Smooth muscle cell of bladder (primary cell): Measurements from ENCODE around the gene REG4. TPM values are rescaled to one million over a fixed set of nuclear protein-coding genes. Genes with fewer than 3 reads are reported as not detected.

Experiments
- total RNA-seq: library from RNA; depleted of rRNA; stranded (reverse); fragments of >200 nt; gene quantifications from 2 replicates; pipeline ENCODE4 v1.2.3, GENCODE V29; 2014

Gene REG4
- not detected in 2 replicates for total RNA-seq

DNA sequence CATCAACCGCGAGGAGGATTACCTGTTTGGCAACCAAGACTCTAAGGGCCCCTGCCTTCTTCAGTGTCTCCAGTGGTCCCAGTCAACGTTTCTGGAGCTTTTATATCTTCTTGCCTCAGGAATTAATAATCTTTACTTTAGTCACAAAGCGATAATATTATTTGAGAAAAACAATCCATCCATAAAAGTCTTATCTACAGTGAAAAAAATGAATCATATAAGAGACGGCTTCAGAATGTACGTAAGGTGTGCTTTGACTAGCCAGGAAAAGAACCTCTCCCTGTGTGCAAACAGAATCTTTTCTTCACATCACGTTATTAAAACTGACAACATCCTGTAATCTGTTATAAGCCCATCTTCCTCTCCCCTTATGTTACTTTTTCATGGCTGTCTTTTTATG lies at the start of gene REG4:
Gene REG4, minus strand, starts transcription at position 74 of the 400 bp plus-strand sequence. CDS start 2,691 bp downstream, outside the sequence.

DNA sequence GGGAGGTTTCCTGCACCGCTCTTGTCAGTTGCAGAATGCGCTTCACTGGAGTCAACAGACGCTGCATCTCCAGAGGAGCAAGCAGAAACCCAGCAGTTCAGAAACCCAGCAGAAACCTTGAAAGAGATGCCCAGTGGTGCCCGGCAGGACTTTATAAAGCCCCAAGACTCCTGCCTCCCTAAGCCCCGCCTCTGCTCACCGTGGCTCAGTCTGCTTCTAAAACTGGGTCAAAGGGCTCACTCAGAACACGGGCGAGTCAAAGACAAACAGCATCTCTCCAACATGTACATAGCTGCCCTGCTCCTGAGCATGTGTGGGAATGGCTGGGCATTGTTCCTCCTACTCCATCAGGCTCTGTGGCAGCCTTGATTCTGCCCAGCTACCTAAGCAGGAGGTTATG lies 42.5 kb downstream of the REG4 start, which contains the start of gene HMGCS2:
Gene HMGCS2, minus strand, starts transcription at position 128 of the 400 bp plus-strand sequence. Its CDS starts 61 bp downstream, at position 67.

Other genes starting within 250 kb of the REG4 start
- 8.7 and 10.2 TPM in 2 replicates for gene ZNF697, start 163.2 kb downstream of the REG4 start, total RNA-seq
- 117 and 185 TPM in 2 replicates for gene PHGDH, start 99.5 kb downstream of the REG4 start, total RNA-seq
- under 0.01 TPM in 1 of 2 replicates, not detected in the other for gene HMGCS2, start 42.6 kb downstream of the REG4 start, total RNA-seq
- gene ADAM30, start 85.1 kb upstream of the REG4 start, total RNA-seq = not detected in 2 replicates